GM21528 (cell line): Measurements from ENCODE around the gene PEX19.
"Not testable (repeated sequence)": the region's sequence is repeated elsewhere in the genome, so short reads cannot be mapped to it uniquely, and the experiment has no call there.

ENCODE experiments used
- ATAC-seq: cut with Tn5 transposase; IDR thresholded peaks from one replicate; pipeline ENCODE4 v1.9.1; 2021; ENCODE audit warnings: mild to moderate bottlenecking, moderate library complexity; ENCODE audit not compliant: unreplicated experiment, low FRiP score

Gene PEX19

GRCh38 chr1:160284782-160285344, at the start of gene PEX19:
Gene PEX19, minus strand, starts transcription at chr1:160285133. Its CDS starts 9 bp downstream, at chr1:160285124.
- peak; percentile 91 for ATAC-seq

- no peak for ATAC-seq
Observed at GRCh38 chr1:160332516-160332915, 47.6 kb upstream of the PEX19 start.

- ATAC-seq = no peak
Observed at GRCh38 chr1:160330119-160330518, 45.2 kb upstream of the PEX19 start.

GRCh38 chr1:160328184-160328583, 43.3 kb upstream of the PEX19 start:
- no peak for ATAC-seq

GRCh38 chr1:160326418-160326817, 41.5 kb upstream of the PEX19 start:
- ATAC-seq = no peak

- ATAC-seq = no peak
Observed at GRCh38 chr1:160325252-160325651, 40.3 kb upstream of the PEX19 start.

- ATAC-seq = no peak
Observed at GRCh38 chr1:160322831-160323230, 37.9 kb upstream of the PEX19 start.

GRCh38 chr1:160315359-160315758, 30.4 kb upstream of the PEX19 start:
- no peak for ATAC-seq

GRCh38 chr1:160309571-160309970, 24.6 kb upstream of the PEX19 start:
- no peak for ATAC-seq

- no peak for ATAC-seq
Observed at GRCh38 chr1:160309185-160309557, 24.2 kb upstream of the PEX19 start.

GRCh38 chr1:160308451-160309184, 23.7 kb upstream of the PEX19 start:
- no peak for ATAC-seq

GRCh38 chr1:160307118-160307791, 22.3 kb upstream of the PEX19 start:
- ATAC-seq = no peak

GRCh38 chr1:160300173-160300572, 15.2 kb upstream of the PEX19 start:
- no peak for ATAC-seq

- ATAC-seq = no peak
Observed at GRCh38 chr1:160296036-160296435, 11.1 kb upstream of the PEX19 start.

GRCh38 chr1:160293020-160293968, 8.4 kb upstream of the PEX19 start:
- ATAC-seq = no peak

- no peak for ATAC-seq
Observed at GRCh38 chr1:160291248-160292220, 6.6 kb upstream of the PEX19 start.

GRCh38 chr1:160287769-160288168, 2.8 kb upstream of the PEX19 start:
- ATAC-seq = not testable (repeated sequence)

- ATAC-seq = no peak
Observed at GRCh38 chr1:160285506-160285905, 573 bp upstream of the PEX19 start.

GRCh38 chr1:160284220-160284781, 632 bp downstream of the PEX19 start:
- ATAC-seq = peak; percentile 5
